NCI-H1436 treated with DMSO at 0.1 percent for 48 hours (cell line): Measurements from ENCODE around the gene STPG2.

Experiments
- DNase-seq: peaks from one replicate; lab custom pipeline; 2025; lab: John Stamatoyannopoulos, UW

STPG2 gene

GRCh38 chr4:98143001-98143899 is at the start of gene STPG2:
TSS of gene STPG2 (minus strand) at chr4:98143476.
- DNase-seq: peak; percentile 68

GRCh38 chr4:98185279-98185678 is 42.0 kb upstream of the STPG2 start:
- no peak for DNase-seq

- DNase-seq: no peak
Observed at GRCh38 chr4:98181809-98182208, 38.5 kb upstream of the STPG2 start.

DNA sequence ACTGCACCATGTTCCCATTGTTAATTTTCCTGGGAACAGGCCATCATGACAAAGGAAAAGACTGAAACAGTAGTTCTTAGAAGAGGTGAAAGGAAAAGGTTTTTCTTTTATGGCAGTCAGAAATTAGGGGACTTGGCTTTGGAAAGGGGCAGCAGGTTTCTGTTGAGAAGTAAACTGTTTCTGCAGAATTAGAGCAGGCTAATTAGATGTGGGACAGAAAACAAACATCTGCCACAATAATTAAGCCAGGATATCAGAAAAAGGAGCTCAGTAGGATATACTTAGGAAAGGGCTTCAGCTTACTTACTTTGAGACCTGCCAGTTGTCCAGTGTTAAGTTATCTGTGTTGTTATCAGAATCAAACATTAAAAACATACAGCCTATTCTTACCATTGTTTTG is 36.7 kb upstream of the STPG2 start:
- DNase-seq: no peak

- DNase-seq: no peak
Observed at GRCh38 chr4:98176531-98176930, 33.3 kb upstream of the STPG2 start.

GRCh38 chr4:98170035-98170434 is 26.8 kb upstream of the STPG2 start:
- DNase-seq: no peak

- DNase-seq: no peak
Observed at GRCh38 chr4:98166731-98167041, 23.4 kb upstream of the STPG2 start.

DNA sequence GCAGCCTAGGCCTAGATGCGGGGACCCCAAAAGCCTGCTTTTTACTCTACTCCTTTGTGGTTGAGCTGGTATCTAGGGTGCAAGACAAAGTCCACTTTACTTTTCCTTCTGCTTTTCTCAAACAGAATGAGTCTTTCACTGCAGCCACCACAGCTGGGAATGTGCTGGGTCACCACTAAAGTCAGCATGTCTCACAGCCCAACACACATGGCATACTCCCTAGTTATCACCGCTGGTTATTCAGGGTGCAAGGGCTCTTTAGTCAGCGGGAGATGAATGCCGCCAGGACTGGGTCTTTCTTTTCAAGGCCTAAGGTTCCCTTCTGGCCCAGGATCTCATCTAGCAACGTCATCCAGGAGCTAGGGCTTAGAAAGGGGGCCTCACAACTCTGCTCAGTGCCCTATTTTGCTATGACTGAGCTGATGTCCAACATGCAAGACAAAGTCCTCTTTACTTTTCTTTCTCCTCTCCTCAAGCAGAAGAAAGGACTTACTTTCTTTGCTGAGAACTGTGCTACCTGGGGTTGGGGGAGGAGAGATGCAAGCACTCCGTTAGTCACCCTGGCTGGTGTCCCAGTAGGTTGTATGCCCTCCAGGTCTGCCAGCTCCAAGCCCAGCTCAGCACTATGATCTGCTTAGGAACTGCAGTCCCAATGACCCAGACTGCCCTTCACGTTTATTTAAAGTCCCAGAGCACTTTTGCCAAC is 22.9 kb upstream of the STPG2 start:
- DNase-seq: no peak

DNA sequence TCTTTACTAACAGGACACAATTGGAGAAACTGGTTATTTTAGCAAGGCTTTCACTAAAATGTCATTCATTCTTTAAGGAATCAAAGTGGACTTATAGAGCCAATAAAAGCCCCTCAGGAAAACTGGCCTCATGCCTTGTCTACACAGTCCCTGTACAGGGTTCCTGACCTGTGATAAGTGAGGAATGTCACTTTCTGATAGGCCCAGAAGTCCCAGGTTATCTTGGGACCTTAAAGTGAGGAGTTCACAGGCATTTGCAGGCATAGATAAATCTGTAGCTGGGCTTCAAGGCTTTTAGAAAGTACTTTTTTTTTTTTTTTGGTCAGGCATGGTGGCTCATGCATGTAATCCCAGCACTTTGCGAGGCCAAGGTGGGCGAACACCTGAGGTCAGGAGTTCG is 19.4 kb upstream of the STPG2 start:
- no peak for DNase-seq

- DNase-seq: no peak
Observed at GRCh38 chr4:98151145-98151924, 8.1 kb upstream of the STPG2 start.

GRCh38 chr4:98150092-98150761 is 7.0 kb upstream of the STPG2 start:
- DNase-seq: no peak

- DNase-seq: no peak
Observed at GRCh38 chr4:98148856-98149255, 5.6 kb upstream of the STPG2 start.

GRCh38 chr4:98126141-98126540 is 17.1 kb downstream of the STPG2 start:
- DNase-seq: no peak

DNA sequence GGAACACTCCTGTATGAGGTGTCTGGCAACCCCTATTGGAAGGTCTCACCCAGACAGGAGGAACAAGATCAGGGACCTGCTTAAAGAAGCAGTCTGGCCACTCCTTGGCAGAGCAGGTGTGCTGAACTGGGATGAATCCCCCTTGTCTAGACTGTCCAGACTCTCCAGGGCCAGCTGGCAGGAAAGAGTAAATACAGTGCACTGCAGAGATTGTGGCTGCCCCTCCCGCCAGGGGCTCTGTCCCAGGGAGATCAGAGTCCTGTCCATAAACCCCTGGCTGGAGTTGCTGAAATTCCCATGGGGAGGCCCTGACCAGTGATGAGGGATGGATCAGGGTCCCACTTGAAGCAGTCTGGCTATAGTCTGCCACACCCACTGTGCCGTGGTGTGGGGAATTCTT is 17.7 kb downstream of the STPG2 start:
- no peak for DNase-seq

DNA sequence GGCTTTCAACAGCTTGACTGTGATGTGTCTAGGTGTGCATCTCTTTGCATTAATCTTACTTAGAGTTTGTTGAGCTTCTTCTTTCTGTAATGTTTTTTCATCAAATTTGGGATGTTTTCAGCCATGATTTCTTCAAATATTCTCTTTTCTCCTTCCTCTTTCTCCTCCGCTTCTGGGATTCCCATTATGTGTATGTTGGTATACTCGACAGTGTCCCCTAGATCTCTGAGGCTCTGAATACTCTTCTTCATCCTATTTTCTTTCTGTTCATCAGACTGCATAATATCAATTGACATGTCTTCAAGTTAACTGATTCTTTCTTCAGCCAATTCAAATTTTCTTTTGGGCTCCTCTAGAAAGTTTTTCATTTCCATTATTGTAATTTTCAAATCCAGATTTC is 25.9 kb downstream of the STPG2 start:
- no peak for DNase-seq

- no peak for DNase-seq
Observed at GRCh38 chr4:98113012-98113411, 30.3 kb downstream of the STPG2 start.

- DNase-seq: no peak
Observed at GRCh38 chr4:98110929-98111328, 32.3 kb downstream of the STPG2 start.

DNA sequence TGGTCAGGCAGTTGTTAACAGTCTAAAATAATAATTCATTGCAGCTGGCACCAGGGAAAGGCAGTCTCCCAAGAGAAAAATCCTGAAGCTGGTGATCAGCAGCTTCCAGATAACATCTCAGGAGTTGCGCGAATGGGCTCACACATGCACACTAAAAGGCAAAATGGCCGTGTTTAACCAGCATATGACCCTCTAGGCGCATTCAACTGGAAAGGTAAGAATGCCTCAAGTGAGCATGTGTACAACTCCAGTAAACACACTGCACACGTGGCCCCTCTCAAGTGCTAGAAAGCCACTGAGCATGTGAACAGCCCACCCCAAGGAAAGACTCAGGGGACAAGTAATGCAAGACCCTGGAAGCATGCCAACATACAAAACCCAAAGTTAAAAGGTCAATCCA is 33.1 kb downstream of the STPG2 start:
- DNase-seq: no peak

- DNase-seq: no peak
Observed at GRCh38 chr4:98102660-98103059, 40.6 kb downstream of the STPG2 start.

- no peak for DNase-seq
Observed at GRCh38 chr4:98101988-98102387, 41.3 kb downstream of the STPG2 start.

GRCh38 chr4:98098764-98099163 is 44.5 kb downstream of the STPG2 start:
- DNase-seq: no peak

- no peak for DNase-seq
Observed at GRCh38 chr4:98094118-98094517, 49.2 kb downstream of the STPG2 start.
